Renal cortex interstitium (tissue), 11 donors: Measurements from ENCODE around the gene PSG7. TPM values are rescaled to one million over a fixed set of nuclear protein-coding genes. Genes with fewer than 3 reads are reported as not detected.
"Not testable (repeated sequence)": the region's sequence is repeated elsewhere in the genome, so short reads cannot be mapped to it uniquely, and the experiment has no call there.

Experiments used
- DNase-seq, 11 donors: peaks; one replicate each; pipeline ENCODE4 v3.0.0-alpha.2; 2013; ENCODE audit warnings: low read depth in 9 of 11, low spot score in 4 of 11; ENCODE audit errors: extremely low read depth in 1 of 11
- polyA plus RNA-seq, 3 donors: library from polyadenylated mRNA; unstranded; fragments of 120-200 nt; gene quantifications; one replicate each; pipeline ENCODE4 v1.2.1, GENCODE V29; 2013; ENCODE audit not compliant: insufficient read length in 3 of 3

Gene PSG7
- polyA plus RNA-seq, 3 donors: not detected

DNA sequence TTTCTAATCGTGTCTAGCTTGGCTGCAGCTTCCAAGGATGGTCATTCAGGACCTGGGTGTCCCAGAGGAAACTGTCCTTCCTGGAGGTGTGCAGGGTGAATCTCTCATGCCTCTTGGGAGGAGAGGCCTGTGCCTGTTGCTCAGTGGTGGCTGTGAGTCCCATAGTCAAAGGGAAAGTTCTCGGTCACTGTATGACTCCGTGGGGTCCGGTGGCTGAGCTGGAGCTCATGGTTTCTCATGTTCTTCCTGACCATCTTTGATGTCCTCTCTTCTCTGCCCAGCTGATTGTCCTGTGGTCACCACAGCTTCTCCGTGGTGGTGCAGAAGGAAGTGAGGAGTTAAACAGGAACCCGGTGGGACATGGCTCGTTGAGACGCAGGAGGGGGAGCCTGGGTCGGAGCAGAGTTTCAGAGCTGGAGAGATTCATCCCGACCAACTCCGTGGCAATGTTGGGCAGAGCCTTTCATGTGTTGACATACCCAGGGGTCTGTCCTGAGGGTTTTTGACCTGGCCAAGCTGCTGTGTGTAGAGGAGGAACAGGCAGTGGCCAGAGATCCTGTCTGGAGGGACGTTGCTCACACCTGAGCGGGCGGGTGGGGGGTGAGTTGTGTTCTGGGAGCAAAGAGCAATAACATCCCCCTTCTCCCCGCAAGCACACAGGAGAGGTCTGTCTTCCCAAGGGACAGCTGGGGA, 18.5 kb downstream of the PSG7 start:
- DNase-seq: not testable (repeated sequence)

DNA sequence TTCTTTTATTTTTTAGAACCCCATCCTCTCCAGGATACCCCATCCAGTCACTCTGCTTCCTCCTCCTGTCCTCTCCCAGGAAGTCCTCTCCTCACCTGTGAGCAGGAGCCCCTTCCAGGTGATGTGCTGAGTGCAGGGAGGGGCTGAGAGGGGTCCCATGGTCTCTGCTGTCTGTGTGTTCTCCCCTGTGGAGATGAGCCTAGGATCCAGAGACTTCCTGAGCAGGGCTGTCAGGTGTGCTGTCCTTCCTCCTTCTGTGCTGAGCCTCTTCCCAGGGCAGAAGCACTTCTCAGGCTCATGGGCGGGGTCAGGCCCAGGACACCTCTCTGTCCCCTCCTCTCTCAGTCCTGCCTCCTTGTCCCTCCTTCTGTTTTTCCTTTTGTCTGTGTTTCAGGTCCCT, 19.4 kb downstream of the PSG7 start, which contains the start of gene PSG6:
Gene PSG6, minus strand, starts transcription at position 261 of the 400 bp plus-strand sequence. Its CDS starts 102 bp downstream, at position 159.
- DNase-seq: not testable (repeated sequence)

DNA sequence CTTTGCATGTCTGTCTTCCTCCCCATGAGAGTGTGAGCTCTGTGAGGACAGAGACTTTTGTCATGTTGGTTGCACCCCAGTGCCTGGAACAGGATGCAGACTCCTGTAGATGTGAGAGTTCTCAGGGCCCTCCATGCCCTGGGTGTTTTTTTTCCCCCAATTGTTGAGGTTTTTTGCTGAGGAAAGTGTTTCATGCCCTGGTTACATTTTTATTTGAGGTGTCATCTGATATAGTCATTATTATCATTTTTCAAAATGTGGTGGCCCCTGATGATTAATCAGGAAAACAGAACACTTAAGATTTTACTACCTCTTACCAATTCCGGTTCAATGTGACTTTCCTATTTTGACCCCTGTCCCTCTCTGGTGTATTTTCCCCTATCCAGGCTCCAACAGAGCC, 20.1 kb downstream of the PSG7 start:
- DNase-seq: not testable (repeated sequence)

DNA sequence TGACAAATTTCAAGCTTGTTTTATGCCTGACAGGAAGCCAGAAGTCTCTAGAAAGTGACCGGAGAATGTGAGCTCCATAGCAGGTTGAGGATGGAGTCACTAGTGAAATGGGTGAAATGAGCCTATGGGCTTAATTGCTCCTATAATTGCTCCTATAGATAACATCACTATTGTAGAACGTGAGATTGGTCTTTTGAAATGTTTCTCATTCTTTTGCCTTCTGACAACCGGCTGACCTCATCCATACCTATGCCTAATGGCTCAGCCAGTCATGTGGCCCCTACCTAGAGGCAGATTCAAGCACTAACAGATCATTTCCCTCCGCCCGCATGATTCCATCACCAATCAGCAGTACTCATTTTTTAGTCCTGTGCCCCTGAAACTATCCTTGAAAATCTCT, 23.5 kb downstream of the PSG7 start:
- not testable (repeated sequence) for DNase-seq

DNA sequence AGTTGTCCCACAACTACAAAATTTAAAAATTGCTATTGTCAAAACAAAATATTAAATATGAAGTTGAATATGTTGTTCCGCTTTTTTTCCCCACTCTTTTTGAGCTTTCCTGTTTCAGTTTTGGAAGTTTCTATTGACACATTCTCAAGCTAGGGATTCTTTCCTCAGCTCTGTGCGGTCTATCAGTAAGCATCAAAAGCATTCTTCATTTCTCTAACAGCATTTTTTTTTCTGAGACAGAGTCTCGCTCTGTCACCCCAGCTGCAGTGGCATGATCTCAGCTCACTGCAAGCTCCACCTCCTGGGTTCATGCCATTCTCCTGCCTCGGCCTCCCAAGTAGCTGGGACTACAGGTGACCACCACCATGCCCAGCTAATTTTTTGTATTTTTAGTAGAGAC, 24.1 kb downstream of the PSG7 start:
- not testable (repeated sequence) for DNase-seq

DNA sequence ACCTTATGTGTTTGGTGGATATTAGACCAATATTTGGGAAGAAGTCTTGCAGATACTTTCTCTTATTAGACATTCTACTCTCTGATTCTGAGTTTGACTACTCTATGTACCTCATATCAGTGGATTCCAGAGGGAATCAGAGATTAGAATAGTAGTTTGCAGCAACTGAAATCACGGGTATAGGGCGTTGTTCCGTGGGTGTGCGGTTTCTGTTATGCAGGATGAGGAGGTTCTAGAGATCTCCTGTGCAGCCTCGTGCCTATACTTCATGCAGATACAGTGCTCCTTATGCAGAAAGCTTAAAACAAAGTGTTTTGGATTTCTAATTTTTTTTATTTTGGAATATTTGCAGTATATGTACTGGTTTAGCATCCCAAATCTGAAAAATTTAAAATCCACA, 25.3 kb downstream of the PSG7 start:
- not testable (repeated sequence) for DNase-seq

DNA sequence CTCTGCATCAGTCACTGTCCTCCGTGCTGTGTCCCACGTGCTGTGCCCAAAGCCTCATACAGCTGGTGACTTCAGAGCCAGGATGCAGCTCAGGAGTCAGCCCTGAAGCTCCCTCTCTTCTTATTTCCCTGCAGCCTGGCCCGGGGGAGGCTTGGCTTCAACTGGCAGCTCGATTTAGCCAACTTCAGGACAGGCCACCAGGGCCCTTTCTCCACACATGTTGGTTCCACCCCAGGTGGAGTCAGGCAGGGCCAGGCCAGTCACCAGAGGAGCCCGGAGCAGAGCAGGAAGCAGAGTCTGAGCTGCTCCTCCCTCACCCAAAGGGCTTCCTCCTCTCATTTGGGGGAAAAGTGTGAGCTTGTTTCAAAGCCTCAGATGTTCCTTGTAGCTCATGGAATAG, 30.8 kb downstream of the PSG7 start:
- not testable (repeated sequence) for DNase-seq

DNA sequence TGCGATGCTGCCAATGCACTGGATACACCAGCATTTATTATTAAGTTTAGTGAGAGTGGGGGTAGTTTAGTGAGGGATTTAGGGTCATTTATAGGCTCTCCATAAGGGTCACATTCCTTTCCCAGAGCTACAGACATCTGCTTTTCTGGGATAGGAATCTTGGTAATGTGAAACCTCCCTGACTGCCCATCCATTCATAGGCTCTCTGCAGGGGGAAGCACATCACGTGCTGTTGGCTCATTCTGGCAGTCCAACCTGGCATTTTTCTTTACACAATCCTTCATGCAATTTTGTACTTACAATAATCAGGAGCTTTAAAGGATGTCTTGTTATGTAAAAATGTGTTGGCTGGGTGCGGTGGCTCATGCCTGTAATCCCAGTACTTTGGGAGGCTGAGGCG, 36.4 kb downstream of the PSG7 start:
- not testable (repeated sequence) for DNase-seq

DNA sequence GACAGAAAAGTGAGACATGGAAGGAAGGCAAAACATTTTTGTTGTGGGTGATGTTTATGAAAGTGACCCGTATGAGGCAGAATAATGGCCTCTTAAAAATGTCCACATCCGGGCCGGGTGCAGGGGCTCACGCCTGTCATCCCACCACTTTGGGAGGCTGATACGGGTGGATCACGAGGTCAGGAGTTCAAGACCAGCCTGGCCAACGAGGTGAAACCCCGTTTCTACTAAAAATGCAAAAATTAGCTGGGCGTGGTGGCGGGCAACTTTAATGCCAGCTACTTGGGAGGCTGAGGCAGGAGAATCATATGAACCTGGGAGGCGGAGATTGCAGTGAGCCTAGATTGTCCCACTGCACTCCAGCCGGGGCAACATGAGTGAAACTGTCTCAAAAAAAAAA, 37.3 kb downstream of the PSG7 start:
- DNase-seq: not testable (repeated sequence)

DNA sequence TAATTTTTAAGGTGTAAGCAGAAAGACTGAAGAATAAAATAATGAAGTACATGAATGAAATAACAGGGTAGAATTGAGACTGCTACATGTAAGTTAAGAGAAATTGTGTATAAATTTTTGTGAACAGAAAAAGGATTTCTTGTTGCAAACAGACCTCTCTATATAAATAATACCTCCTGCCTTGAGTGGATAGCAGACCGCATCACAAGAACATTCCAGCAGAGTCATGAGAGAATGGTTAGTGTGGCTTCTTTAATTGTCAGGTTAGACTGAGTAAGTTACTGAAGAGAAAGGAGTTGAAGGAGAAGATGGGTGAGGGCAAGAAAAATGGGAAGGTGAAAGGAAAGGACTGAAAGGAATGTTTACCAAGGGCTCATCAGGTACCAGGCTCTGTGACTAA, 37.9 kb downstream of the PSG7 start:
- not testable (repeated sequence) for DNase-seq

DNA sequence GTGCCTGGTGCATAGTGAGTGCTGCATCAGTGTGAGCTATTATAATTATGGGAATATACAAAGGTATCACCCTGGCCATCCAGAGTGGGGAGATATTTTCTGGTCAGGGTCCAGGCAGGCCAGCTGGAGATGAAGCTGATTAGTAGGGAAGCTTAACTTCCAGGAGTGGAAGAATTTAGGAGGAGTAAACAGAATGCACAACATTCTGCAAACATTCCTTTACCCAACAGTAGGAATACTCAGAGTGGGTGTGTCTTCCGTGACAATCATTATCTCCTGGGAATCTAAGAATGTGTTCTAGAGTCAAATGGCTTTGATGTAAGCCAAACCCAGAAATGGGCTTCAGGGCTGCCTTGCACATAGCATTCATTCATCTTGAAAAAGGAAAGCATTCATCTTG, 38.4 kb downstream of the PSG7 start:
- not testable (repeated sequence) for DNase-seq

DNA sequence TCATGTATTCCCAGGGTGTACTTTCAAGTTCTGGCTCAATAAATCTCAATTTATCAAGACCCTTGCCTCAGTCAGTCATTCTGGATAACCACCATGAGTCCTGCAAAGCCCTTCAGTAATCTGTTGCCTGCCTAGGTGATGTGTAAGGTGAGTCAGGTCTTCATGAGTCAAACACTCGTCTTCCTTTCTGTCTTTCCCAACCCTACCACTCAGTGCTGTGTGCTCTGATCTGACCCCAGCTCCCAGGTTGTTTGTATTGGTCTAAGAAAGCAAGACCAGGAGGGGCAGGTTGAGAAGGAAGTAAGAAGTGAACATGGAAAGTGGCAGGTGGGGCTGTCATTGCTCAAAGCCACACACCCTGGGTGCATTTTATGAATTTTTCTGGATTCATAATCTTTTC, 39.3 kb downstream of the PSG7 start:
- DNase-seq: not testable (repeated sequence)

DNA sequence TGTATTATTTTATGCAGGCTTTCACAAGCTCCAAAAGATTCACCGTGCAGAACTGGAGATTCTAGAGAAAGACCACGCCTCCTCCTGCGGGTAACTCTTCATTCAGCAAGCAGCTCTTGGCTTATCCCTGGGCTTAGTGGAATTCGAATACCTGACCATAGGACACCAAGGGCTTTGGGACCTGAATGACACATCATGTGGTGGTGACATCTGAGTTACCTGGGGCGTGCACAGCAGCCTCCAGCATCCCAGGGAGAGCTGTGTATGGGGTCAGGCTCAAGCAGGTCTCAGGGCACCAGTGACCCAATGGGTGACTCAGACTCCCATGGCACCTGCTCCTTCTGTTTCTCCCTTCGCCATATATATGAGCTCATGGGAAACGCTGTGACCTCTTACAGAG, 46.6 kb downstream of the PSG7 start:
- DNase-seq: not testable (repeated sequence)

DNA sequence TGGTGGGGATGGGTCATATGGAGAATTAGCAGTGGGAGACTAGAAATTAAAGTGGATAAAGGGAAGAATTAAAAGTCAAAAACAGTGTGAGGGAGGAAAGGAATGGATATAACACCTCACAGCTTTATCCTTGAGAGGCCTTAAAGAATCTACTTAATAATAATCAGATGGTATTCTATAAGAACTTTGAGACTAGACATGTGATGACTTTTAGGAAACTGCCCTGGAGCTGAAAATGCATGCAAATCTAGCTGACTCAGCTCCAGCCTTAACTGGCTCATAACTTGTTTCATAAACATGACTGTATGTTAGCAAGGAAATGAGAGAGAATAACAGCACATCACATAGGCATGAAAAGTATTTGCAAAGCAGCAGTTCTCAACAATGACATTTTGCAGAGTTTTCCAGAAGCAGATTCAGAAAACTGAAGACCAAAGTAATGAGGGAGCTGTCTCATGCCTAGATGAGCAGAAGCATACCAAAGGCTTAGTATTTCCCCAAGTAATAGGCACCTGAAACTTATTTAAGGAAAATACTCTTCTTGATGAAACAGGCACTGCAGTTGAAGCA, 49.0 kb downstream of the PSG7 start:
- DNase-seq: not testable (repeated sequence)

DNA sequence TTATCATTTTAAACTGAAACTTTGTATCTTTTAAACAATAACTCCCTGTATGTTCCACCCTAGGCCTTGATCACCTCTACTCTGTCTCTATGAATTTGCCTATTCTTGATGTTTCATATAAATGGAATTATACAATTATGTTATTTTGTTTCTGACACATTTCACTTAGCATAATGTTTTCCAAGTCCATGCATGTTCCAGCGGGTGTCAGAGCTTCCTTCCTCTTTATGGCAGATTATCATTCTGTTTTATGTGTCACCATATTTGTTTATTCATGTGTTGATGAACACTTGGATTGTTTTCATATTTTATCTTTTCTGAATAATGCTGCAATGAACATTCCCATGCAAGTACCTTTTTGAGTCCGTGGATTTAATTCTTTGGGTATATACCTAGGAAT, 54.3 kb downstream of the PSG7 start:
- not testable (repeated sequence) for DNase-seq

DNA sequence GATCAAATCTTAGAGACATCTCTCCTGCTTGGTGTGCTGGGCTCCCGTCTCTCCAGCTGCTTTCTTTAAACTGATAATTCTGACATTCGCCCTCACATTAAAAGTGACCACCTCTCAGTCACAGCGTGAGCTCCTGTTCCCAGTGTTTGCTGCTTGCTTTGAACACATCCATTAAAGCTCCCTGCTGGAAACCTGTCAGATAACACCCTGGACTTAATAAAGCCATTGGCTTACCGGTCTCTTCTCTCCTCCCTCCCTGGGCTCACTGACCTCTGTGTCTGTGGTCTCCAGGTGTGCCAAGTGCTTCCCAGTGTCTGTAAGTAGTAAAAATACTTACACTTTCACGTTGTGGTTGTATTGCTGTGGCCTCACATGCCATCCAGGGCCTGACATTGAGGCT, 55.0 kb downstream of the PSG7 start:
- DNase-seq: not testable (repeated sequence)

DNA sequence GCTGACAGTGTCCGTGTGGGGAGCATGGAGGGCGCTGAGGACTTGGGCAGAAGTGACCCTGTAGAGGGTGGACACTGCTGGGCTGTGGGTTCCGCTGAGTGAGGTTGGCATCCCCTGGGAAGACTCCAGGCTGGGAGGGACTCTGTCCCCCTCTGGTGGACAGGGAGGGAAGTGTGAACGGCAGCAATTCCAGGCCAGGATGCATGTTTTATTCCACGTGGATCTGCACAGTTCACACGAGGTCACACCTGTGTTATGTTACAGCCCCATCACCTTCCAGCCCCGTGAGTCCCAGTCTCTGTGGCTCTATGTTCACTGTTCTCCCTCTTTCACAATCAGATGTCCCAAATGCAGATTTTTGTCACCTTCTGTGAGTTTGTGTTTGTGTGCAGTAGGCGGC, 55.7 kb downstream of the PSG7 start:
- not testable (repeated sequence) for DNase-seq

DNA sequence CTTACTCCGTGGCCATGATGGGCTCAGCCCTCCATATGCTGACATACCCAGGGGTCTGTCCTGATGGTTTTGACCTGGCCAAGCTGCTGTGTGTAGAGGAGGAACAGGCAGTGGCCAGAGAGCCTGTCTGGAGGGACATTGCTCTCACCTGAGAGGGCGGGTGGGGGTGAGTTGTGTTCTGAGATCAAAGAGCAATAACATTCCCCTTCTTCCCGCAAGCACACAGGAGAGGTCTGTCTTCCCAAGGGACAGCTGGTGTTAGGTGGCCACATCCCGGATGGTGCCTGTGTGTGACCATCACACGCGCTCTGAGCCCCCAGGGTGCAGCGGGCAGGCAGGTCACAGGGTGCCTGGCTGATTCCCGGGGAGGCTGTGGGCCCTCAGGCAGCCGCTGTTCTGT, 56.4 kb downstream of the PSG7 start:
- DNase-seq: not testable (repeated sequence)

DNA sequence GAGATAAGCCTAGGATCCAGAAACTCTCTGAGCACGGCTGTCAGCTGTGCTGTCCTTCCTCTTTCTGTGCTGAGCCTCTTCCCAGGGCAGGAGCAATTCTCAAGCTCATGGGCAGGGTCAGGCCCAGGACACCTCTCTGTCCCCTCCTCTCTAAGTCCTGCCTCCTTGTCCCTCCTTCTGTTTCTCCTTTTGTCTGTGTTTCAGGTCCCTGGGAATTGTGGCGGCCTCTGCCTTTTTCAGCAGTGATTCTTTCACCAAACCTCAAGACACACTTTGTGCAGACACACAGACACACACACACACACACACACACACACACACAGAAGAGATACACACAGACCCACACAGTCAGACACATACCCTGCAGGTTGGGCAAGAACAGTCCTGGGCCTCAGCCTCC, 57.4 kb downstream of the PSG7 start, which contains the start of gene PSG1:
Gene PSG1, minus strand, starts transcription at position 101 of the 400 bp plus-strand sequence. CDS start 132 bp downstream, outside the sequence.
- DNase-seq: no peak

DNA sequence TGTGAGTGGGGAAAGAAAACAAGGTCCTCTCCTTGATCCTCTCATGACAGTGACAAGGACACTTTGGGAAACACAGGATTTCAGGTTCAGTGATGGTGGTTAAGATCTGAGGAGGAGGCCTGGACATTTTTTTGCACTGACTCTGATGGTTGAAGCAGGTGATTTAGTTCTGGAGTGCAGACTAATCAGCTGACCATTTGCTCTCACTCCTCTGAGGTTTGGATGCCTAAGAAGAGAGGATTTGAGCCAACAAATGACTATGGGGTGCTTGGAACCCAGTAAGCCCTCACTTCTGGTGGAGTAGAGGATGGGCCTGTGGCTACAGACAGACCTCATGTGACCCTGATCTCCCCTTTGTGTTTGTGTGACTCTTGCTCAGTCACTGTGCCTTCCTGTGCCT, 60.4 kb downstream of the PSG7 start:
- DNase-seq: not testable (repeated sequence)

DNA sequence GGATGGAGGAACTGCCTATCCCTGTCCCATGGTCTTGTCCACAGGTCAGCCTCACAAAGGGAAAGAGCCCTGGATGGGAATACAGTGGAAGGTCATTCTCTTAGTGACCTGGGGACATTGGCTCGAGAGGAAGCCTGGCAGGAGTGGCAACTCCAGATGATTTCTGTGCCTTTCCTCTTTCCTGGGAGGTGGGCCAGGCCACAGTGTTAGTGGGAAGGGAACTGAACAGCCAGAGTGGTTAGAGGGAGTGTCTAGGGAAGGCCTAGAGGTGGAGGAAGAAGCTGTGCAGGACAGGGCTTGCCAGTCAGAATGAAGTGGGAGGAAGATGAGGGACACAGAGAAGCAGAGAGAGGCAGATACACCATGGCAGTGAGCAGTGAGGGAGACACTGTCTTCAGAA, 61.1 kb downstream of the PSG7 start:
- DNase-seq: not testable (repeated sequence)
